Measurements from ENCODE around the gene TYMP. TPM values are rescaled to one million over a fixed set of nuclear protein-coding genes. Genes with fewer than 3 reads are reported as not detected.
"Not testable (repeated sequence)": the region's sequence is repeated elsewhere in the genome, so short reads cannot be mapped to it uniquely, and the experiment has no call there.

TYMP gene
- total and polyA plus RNA-seq, 3 experiments from 2014 or later: 17.5 to 93.6 (median 86.1) TPM

DNA sequence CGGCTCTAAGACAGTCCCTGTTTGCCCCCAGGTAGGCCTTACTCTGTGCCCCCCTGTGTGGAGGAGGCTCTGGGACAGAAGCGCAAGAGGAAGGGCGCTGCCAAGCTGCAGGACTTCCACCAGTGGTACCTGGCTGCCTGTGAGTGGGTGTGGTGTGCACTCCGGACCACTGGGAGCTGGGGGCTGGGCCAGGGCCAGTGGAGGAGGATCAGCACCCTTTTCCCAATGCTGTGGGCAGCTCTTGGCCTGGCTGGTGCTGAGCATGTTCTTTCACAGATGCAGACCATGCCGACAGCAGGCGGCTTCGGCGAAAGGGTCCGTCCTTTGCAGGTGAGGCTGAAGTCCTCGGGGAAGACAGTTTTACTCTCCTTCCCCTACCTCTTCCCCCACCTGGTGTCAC is 8.1 kb downstream of the TYMP start:
- Histone ChIP-seq H3K9me3 (ENCODE audit: low read length) (no peaks in the 10 kb centered on the region), H3K36me3 (ENCODE audit: insufficient read depth, low read length) (peaks cover 9% of the 10 kb centered on the region), H3K4me3 (ENCODE audit: low read length) (no peak overlapping the region), H3K27ac (ENCODE audit: low read depth, low read length) (no peak overlapping the region), H3K4me1 (ENCODE audit: insufficient read depth, low read length) (peaks cover 14% of the 10 kb centered on the region), H3K27me3 (ENCODE audit: insufficient read depth, low read length, poor library complexity, severe bottlenecking) (no peaks in the 10 kb centered on the region)
- Mint-ChIP-seq H3K36me3 (peaks cover 0 to 57% (median 3%) of the 10 kb centered on the region in 3 donors), H3K4me1 (peaks cover 7 to 14% (median 9%) of the 10 kb centered on the region in 3 donors), H3K4me3 (no peak overlapping the region), H3K27ac (no peak overlapping the region), H3K9me3 (no peaks in the 10 kb centered on the region), H3K27me3 (no peaks in the 10 kb centered on the region)
- ChIA-PET POLR2A (no interaction called here), CTCF (no interaction called here)
- DNase-seq: no peak

GRCh38 chr22:50520826-50521453 is 8.9 kb downstream of the TYMP start:
- Histone ChIP-seq H3K4me3 (ENCODE audit: low read length) (no peak overlapping the region), H3K27me3 (ENCODE audit: insufficient read depth, low read length, poor library complexity, severe bottlenecking) (no peaks in the 10 kb centered on the region), H3K9me3 (ENCODE audit: low read length) (no peaks in the 10 kb centered on the region), H3K27ac (ENCODE audit: low read depth, low read length) (no peak overlapping the region), H3K36me3 (ENCODE audit: insufficient read depth, low read length) (peaks cover 13% of the 10 kb centered on the region), H3K4me1 (ENCODE audit: insufficient read depth, low read length) (peaks cover 11% of the 10 kb centered on the region)
- ChIA-PET POLR2A (no interaction called here), CTCF (no interaction called here)
- H3K4me3 Mint-ChIP-seq: no peak overlapping the region
- peaks cover 0 to 64% (median 3%) of the 10 kb centered on the region in 3 donors for H3K36me3 Mint-ChIP-seq
- no peak overlapping the region for H3K27ac Mint-ChIP-seq
- no peaks in the 10 kb centered on the region for H3K9me3 Mint-ChIP-seq
- DNase-seq: no peak
- H3K27me3 Mint-ChIP-seq: no peaks in the 10 kb centered on the region
- H3K4me1 Mint-ChIP-seq: peaks cover 6 to 14% (median 8%) of the 10 kb centered on the region in 3 donors

DNA sequence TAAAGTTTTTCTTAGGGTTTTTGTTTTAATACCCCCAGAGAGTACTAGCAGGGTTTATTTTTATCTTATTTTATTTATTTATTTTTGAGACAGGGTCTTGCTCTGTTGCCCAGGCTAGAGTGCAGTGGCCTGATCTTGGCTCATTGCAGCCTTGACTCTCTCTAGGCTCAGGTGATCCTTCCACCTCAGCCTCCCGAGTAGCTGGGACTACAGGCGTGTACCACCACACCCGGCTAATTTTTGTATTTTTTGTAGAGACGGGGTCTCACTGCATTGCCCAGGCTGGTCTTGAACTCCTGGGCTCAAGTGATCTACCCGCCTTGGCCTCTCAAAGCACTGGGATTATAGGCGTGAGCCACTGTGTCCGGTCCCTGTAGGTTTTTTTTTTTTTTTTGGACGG is 9.6 kb downstream of the TYMP start:
- H3K9me3 ChIP-seq (ENCODE audit: low read length); H3K27ac ChIP-seq (ENCODE audit: low read depth, low read length); H3K9me3 Mint-ChIP-seq; H3K27me3 ChIP-seq (ENCODE audit: insufficient read depth, low read length, poor library complexity, severe bottlenecking); POLR2A ChIA-PET; H3K4me3 Mint-ChIP-seq; H3K27me3 Mint-ChIP-seq; CTCF ChIA-PET; DNase-seq; H3K4me3 ChIP-seq (ENCODE audit: low read length): not testable (repeated sequence)
- Mint-ChIP-seq H3K4me1 (peaks cover 8 to 19% (median 12%) of the 10 kb centered on the region in 3 donors), H3K36me3 (peaks cover 0 to 69% (median 3%) of the 10 kb centered on the region in 3 donors), H3K27ac (peak overlapping the region in 1 of 8 donors; percentile 27)
- Histone ChIP-seq H3K36me3 (ENCODE audit: insufficient read depth, low read length) (peaks cover 13% of the 10 kb centered on the region), H3K4me1 (ENCODE audit: insufficient read depth, low read length) (peaks cover 11% of the 10 kb centered on the region)

DNA sequence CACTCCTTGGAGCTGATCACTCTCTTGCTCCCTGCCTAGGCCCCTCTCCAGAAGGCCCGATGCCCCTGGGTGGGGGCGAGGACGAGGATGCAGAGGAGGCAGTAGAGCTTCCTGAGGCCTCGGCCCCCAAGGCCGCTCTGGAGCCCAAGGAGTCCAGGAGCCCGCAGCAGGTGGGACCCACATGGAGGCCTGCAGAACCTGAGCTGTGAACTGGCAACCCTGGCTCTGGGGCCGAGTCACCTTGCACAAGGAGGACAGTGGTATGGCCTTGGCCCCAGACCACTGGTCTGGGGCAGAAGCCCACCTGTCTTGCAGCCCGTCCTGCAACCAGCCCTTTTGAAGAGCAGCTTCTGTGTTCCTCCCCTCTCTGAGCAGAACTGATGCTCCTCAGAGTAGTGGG is 10.7 kb downstream of the TYMP start:
- DNase-seq: no peak
- CTCF ChIA-PET: interaction anchor here (2.8 kb wide), 1 partner anchor 44 kb away, joined by 9 read pairs; the partner anchor contains the start of gene SYCE3
- POLR2A ChIA-PET: no interaction called here

DNA sequence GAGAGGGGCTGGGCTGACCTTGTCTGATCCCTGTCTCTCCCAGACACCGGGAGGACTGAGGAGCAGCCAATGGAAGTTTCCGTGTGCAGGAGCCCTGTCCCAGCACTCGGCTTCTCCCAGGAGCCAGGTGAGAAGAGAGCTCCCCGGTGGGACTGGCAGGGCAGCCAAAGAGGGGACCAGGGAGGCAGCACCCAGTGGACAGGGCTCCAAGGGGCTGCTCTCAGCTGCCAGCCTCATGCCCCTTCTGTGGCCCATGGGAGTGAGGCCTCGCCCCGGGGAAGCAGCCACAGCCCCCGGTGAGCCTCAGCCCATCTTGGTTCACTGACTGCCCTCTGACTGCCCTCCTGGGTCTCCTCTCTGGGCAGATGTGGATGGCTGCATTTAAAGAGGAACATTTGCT is 11.2 kb downstream of the TYMP start:
- H3K27me3 ChIP-seq (ENCODE audit: insufficient read depth, low read length, poor library complexity, severe bottlenecking): no peaks in the 10 kb centered on the region
- peaks cover 13% of the 10 kb centered on the region for H3K36me3 ChIP-seq (ENCODE audit: insufficient read depth, low read length)
- ChIA-PET POLR2A (no interaction called here), CTCF (interaction anchor here (2.8 kb wide), 1 partner anchor 44 kb away, joined by 9 read pairs; the partner anchor contains the start of gene SYCE3)
- H3K27ac Mint-ChIP-seq: no peak overlapping the region
- H3K36me3 Mint-ChIP-seq: peaks cover 0 to 70% (median 0%) of the 10 kb centered on the region in 3 donors
- H3K4me3 ChIP-seq (ENCODE audit: low read length): no peak overlapping the region
- no peaks in the 10 kb centered on the region for H3K4me1 ChIP-seq (ENCODE audit: insufficient read depth, low read length)
- H3K9me3 ChIP-seq (ENCODE audit: low read length): no peaks in the 10 kb centered on the region
- H3K4me3 Mint-ChIP-seq: no peak overlapping the region
- peaks cover 9 to 22% (median 13%) of the 10 kb centered on the region in 3 donors for H3K4me1 Mint-ChIP-seq
- no peaks in the 10 kb centered on the region for H3K27me3 Mint-ChIP-seq
- no peaks in the 10 kb centered on the region for H3K9me3 Mint-ChIP-seq
- no peak for DNase-seq
- H3K27ac ChIP-seq (ENCODE audit: low read depth, low read length): no peak overlapping the region

More for the DNA sequence above, 10.7 kb downstream of the TYMP start:
- H3K27me3 ChIP-seq (ENCODE audit: insufficient read depth, low read length, poor library complexity, severe bottlenecking): no peaks in the 10 kb centered on the region
- Mint-ChIP-seq H3K4me1 (peaks cover 9 to 19% (median 13%) of the 10 kb centered on the region in 3 donors), H3K27me3 (no peaks in the 10 kb centered on the region), H3K36me3 (peaks cover 0 to 72% (median 0%) of the 10 kb centered on the region in 3 donors), H3K9me3 (no peaks in the 10 kb centered on the region), H3K4me3 (no peak overlapping the region), H3K27ac (peak overlapping the region in 1 of 8 donors; percentile 10)
- no peaks in the 10 kb centered on the region for H3K9me3 ChIP-seq (ENCODE audit: low read length)
- H3K4me1 ChIP-seq (ENCODE audit: insufficient read depth, low read length): peaks cover 2% of the 10 kb centered on the region
- H3K36me3 ChIP-seq (ENCODE audit: insufficient read depth, low read length): peaks cover 13% of the 10 kb centered on the region
- no peak overlapping the region for H3K4me3 ChIP-seq (ENCODE audit: low read length)
- H3K27ac ChIP-seq (ENCODE audit: low read depth, low read length): no peak overlapping the region

DNA sequence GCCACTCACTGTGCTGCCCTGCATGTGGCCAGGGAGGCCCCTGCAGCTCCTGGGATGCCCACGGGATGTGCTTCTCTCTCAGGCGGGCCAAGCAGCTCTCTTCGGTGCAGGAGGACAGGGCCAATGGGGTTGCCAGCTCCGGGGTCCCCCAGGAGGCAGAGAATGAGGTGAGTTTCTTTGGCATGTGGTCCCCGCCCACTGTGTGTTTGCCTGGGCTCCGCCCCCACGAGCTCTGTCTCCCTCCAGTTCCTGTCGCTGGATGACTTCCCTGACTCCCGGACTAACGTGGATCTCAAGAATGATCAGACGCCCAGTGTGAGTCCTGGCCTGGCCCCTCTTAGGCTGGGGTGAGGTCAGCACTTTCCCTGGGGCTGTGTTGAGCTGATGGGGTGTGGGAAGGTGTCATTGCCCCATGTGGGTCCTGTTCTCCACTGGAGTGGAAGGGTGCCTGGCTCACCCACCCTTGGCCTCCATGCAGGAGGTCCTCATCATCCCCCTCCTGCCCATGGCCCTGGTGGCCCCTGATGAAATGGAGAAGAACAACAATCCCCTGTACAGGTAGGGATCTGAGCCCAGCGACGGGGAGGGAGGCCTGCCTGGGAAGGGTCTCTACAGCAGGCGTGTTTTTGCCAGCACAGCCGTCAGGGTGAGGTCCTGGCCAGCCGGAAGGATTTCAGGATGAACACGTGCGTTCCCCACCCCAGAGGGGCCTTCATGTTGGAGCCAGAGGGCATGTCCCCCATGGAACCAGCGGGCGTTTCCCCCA is 12.1 kb downstream of the TYMP start:
- peaks cover 9 to 18% (median 13%) of the 10 kb centered on the region in 3 donors for H3K4me1 Mint-ChIP-seq
- Histone ChIP-seq H3K27me3 (ENCODE audit: insufficient read depth, low read length, poor library complexity, severe bottlenecking) (no peaks in the 10 kb centered on the region), H3K4me1 (ENCODE audit: insufficient read depth, low read length) (no peaks in the 10 kb centered on the region), H3K36me3 (ENCODE audit: insufficient read depth, low read length) (peaks cover 13% of the 10 kb centered on the region), H3K27ac (ENCODE audit: low read depth, low read length) (no peak overlapping the region), H3K9me3 (ENCODE audit: low read length) (no peaks in the 10 kb centered on the region), H3K4me3 (ENCODE audit: low read length) (no peak overlapping the region)
- no peaks in the 10 kb centered on the region for H3K27me3 Mint-ChIP-seq
- no peak overlapping the region for H3K27ac Mint-ChIP-seq
- DNase-seq: no peak
- H3K9me3 Mint-ChIP-seq: no peaks in the 10 kb centered on the region
- H3K36me3 Mint-ChIP-seq: peaks cover 0 to 65% (median 0%) of the 10 kb centered on the region in 3 donors
- ChIA-PET POLR2A (interaction anchor here (1.2 kb wide), 1 partner anchor 8 kb away, joined by 3 read pairs; the partner anchor contains the start of gene SCO2), CTCF (interaction anchor here (0.5 to 2.8 kb wide), 4 partner anchors 8 to 73 kb away, joined by 4 to 9 read pairs (median 6); partner anchors contain the start of genes LMF2, NCAPH2, SCO2 and SYCE3)
- H3K4me3 Mint-ChIP-seq: no peak overlapping the region

DNA sequence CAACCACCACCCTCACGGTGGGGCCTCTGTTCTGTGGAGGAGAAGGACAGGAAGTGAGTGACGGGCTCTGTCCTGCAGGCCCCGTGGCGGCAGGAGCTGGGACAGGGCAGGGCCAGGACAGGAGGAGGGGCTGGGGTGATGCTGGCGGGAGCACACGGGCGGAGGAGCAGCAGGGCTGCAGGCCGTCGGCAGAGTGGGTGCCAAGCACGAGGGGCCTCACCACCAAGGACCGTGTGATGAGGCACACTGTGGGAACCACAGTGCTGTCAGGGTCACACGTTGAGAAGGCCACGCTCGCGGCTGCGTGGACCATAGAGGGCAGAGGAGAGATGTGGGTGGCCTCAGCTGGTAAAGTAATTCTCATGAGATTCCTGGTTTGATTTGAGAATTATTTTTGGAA is 12.9 kb downstream of the TYMP start:
- Mint-ChIP-seq H3K4me3 (no peak overlapping the region), H3K27me3 (peaks cover 0 to 1% of the 10 kb centered on the region in 2 donors), H3K27ac (peak overlapping the region in 1 of 8 donors; percentile 29), H3K36me3 (peaks cover 0 to 65% (median 2%) of the 10 kb centered on the region in 3 donors), H3K4me1 (peaks cover 9 to 22% (median 18%) of the 10 kb centered on the region in 3 donors), H3K9me3 (no peaks in the 10 kb centered on the region)
- ChIA-PET POLR2A (interaction anchor here (1.2 kb wide), 1 partner anchor 9 kb away, joined by 3 read pairs; the partner anchor contains the start of gene SCO2), CTCF (interaction anchor here (1.1 to 2.8 kb wide), 3 partner anchors 9 to 46 kb away, joined by 4 to 9 read pairs (median 8); partner anchors contain the start of genes LMF2, NCAPH2, SCO2 and SYCE3)
- Histone ChIP-seq H3K27me3 (ENCODE audit: insufficient read depth, low read length, poor library complexity, severe bottlenecking) (no peaks in the 10 kb centered on the region), H3K4me3 (ENCODE audit: low read length) (no peak overlapping the region), H3K27ac (ENCODE audit: low read depth, low read length) (no peak overlapping the region), H3K36me3 (ENCODE audit: insufficient read depth, low read length) (peaks cover 13% of the 10 kb centered on the region), H3K9me3 (ENCODE audit: low read length) (no peaks in the 10 kb centered on the region), H3K4me1 (ENCODE audit: insufficient read depth, low read length) (no peaks in the 10 kb centered on the region)
- no peak for DNase-seq

GRCh38 chr22:50516068-50516467 is 13.7 kb downstream of the TYMP start:
- no peak for DNase-seq
- H3K4me3 ChIP-seq (ENCODE audit: low read length): no peak overlapping the region
- H3K27me3 ChIP-seq (ENCODE audit: insufficient read depth, low read length, poor library complexity, severe bottlenecking): no peaks in the 10 kb centered on the region
- Mint-ChIP-seq H3K9me3 (no peaks in the 10 kb centered on the region), H3K36me3 (peaks cover 0 to 63% (median 2%) of the 10 kb centered on the region in 3 donors), H3K4me3 (no peak overlapping the region), H3K27ac (no peak overlapping the region), H3K27me3 (peaks cover 0 to 1% of the 10 kb centered on the region in 2 donors), H3K4me1 (peaks cover 9 to 22% (median 18%) of the 10 kb centered on the region in 3 donors)
- POLR2A ChIA-PET: no interaction called here
- H3K9me3 ChIP-seq (ENCODE audit: low read length): no peaks in the 10 kb centered on the region
- H3K27ac ChIP-seq (ENCODE audit: low read depth, low read length): no peak overlapping the region
- peaks cover 13% of the 10 kb centered on the region for H3K36me3 ChIP-seq (ENCODE audit: insufficient read depth, low read length)
- CTCF ChIA-PET: interaction anchor here (3.0 kb wide), 1 partner anchor 9 kb away, joined by 20 read pairs; the partner anchor contains the start of gene SCO2
- no peaks in the 10 kb centered on the region for H3K4me1 ChIP-seq (ENCODE audit: insufficient read depth, low read length)
